ENCODE results near the gene TRAPPC2.
"Not testable (repeated sequence)": the region's sequence is repeated elsewhere in the genome, so short reads cannot be mapped to it uniquely, and the experiment has no call there.

The TRAPPC2 gene

DNA sequence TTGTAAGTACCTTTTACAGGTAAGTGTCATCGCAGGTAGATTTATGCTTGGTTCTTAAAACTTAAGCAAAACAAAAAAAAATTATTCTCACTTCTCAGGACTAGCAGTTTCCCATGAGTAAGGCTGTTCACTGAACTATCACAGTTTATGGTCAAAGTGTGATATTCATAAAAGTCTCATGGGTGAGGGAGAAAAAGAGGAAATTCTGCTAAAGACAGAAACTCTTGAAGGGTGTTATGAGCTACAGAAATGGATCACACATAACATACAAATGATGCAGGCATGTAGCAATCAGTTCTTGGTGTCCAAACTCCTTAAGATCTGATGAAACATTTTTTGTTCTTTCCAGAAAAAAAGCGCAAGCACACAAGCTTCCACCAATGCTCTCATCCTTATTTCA is 37.0 kb downstream of the TRAPPC2 start:
- DNase-seq, result no peak

DNA sequence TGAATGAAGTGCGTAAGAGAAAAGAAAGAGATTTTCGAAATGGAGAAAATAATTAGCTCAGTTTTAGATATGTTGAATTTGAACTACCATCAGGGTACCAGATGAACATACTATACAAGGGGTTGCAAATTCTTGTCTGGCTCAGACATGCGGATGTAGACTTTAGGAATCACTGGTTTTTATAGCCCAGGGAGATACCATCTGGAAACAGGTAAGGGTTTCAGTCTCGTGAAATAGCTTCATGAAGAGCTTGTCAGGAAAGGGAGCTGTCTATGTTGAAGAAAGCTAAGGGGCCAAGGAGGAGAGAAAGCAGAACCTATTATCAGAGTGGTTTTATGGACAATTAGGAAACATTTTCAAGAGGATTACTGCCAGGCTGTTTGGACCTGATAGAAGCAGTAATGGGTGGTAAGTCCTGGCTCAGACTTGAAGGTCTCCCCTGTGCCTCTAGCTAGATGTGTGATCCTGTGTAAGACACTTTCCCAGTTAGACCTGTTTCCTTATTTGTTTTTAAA is 38.8 kb downstream of the TRAPPC2 start:
- DNase-seq, result no peak

DNA sequence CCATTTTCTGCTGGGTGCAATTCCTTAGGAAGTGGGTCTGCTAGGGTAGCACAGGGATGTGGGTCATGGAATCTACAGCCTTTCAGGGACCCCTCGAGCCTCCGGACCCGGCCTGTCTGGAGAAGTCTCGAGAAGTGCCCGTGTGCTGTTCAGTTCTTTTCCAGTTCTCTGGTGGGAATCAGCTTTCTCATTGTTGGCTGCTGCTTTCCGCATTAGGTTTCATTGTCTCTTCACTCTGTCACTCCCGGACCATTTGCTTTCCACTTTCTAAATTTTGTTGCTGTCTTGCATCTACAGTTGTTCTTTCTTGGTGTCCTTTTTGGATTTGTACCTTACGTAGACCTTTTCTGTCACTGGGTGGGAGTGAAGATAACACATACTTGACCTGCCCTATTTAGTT is 39.4 kb downstream of the TRAPPC2 start:
- no peak for DNase-seq

DNA sequence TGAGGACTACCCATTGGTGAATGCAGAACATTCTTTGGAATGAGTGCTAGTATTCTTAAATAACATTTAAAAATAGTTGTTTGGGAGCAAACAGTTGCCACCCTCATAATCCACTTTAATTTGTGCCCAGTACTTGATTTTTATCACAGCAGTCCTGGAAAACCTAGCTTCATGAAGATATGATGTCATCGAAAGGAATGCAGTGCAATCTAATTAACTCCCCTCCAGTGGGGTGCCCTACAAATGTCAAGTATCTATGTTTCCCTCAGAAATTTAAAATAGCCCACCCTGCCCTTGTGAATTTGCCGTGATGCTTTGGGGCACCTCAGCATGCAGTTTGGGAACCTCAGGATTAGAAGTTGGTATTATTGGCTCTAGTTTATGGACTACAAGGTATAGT is 40.1 kb downstream of the TRAPPC2 start:
- DNase-seq, result no peak

DNA sequence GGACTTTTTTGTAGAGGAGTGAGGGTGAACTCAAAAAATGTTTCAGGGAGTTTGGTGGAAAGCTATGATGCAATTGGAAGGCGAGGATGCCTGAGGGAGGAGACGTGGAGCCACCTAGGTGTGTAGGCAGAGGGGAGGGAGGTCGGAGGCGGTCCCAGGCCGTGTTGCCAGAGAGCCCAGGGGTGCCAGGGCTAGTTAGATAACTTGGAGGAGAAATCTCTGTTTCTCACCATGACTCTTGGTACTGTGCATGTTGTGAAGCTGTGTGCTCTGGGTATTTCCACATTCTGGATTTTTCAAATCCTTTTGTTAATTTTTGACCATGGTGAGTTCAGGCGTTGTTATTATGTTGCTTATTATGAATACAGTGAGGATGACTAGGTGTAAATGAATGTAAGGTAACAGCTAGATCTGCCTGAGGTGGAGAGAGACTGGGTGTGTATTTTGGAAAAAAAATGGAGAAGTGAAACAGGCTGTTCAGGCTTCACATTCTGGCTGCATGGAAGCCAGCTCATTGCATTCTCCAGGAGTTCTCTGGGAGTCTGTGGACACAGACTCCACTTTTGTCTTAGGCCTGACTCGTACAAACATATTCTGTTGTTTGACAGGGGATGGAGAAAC is 41.0 kb downstream of the TRAPPC2 start:
- DNase-seq, result no peak

DNA sequence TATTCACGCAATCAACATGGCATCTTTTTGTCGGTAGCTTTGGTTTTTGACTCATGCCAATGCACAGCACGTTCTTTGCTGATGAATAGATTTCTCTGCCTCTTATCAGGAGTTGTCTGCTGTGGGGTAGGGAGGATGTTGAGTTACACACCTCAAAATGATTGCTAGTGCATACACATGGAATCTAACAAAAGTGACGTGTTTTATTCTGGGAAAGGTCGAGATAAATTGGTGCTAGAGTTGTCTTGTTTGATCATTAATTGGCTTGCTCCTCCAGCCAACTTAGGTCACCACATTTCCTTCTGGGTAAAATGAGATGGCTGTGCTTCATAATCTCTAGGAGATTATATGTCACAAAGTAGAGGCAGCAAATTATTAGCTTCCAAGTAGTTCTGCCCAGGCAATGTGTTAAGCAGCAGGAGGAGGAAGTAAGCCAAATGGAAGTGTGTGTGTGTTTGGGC is 41.6 kb downstream of the TRAPPC2 start:
- no peak for DNase-seq

DNA sequence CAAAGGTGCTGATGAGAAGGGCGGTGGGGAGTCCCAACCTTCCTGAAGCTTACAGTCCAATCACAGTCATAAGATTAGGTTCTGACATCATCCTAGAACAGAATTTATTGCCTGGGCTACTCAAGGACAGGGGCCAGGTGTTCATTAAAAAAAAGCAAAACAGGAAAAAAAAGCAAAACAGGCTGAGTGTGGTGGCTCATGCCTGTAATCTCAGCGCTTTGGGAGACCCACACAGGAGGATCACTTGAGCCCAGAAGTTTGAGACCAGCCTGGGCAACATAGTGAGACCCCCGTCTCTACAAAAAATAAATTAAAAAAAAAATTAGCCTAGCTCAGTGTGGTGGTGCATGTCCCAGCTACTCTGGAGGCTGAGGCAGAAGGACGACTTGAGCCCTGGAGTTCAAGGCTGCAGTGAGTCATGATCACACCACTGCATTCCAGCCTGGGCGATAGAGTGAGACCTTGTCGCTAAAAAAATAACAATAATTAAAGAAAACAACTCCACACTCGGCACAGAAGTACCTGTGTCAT is 42.5 kb downstream of the TRAPPC2 start:
- DNase-seq, result no peak

DNA sequence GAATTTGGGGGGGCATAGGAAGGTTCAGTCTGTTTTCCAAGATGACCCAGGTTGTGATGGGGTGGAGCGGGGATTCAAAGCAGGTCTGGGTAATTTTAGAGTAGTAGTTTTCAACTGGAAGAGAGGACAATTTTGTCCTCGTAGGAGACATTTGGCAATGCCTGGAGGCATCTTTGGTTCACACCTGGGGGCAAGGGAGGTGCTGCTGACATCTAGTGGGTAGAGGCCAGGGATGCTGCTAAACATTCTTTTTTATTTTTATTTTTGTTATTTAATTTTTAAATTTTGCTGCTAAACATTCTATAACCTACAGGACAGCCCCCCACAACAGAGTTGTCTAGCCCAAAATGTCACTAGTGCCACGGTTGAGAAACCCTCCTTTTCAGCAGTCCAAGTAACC is 43.6 kb downstream of the TRAPPC2 start:
- DNase-seq, result no peak

DNA sequence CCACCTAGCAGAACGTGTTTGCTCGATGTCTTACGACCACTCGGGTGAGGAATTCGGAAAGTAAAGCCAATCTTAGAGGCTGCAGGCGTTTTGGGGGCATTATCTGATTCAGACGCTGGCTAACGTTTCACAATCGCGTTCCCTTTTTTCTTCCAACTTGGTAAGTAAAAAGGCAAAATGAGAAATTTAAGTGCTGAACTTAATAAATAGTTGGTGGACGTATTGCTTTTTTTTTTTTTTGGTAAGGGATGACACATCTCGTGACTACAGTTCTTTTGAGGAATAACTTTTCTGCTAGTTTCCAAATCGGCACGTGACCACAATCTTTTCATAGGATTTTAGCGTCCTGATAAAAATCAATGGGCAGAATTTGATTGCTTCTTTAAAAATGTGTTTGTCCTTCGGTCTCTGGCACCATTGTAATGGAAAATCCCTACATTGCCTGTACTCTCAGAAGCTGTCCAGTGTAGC is 44.6 kb downstream of the TRAPPC2 start:
- no peak for DNase-seq

DNA sequence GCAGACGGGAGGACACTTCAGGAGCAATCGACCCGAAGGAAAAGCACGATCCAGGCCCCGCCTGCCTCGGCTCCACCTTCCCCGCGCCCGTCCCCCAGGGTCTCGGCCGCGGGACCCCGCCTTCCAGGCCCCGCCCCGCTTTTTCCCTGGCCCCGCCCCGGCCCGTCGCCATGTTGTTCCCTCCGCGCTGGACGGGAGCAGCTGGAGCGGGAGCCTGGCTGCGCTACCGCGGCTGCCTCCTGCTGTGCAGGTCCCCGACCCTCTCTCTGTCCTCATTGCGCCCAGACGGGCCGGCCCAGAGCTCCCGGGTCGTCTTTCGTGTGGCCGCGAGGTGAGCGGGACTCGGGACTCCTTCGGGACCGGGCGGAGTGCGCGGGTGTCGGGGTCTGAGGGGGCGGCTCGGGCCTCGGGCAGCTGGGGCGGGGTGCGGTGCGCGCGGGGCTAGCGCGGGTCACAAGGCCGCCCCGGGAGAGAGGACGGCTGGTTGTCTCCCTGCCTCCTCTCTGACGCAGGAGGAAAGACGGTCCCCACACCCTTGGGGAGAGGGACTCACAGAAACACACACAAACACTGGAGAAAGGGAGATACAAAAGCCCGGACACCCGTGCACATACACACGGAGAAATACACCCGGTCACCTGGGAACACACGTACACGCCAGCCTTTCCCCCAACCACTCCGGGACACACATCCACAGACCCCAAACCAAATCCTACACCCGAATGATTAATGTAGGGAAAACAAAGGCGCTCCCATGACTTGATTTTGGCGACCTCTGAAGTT is 45.3 kb downstream of the TRAPPC2 start, which contains the start of gene RAB9A:
Gene RAB9A (plus strand): TSS at position 171 of the 783 bp plus-strand sequence. CDS start 19,619 bp downstream, outside the sequence.
- DNase-seq, result peak; percentile 85

DNA sequence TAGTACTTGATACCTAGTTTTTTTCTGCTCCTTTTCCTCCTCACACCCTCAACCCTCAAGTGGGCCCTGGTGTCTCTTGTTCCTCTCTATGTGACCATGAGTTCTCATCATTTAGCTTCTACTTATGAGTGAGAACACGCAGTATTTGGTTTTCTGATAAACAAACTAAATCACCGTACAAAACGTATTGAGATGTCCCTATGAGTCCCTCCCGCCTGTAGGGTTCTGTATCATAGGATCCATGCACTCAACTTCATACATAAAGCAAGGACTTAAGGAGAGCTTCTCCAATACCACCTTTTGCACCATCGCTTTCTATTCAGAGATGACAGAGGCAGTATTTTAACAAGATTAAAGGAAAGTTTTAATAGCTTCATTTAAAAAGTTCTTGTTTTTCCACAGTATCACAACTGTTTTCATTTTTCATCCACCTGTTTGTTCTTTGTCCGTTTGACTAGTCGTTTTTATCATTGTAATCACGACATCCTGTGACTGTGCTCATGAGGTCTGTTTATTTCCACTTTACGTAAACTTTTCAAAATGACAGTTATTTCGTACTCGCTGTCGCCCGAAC is 45.9 kb downstream of the TRAPPC2 start:
- no peak for DNase-seq

DNA sequence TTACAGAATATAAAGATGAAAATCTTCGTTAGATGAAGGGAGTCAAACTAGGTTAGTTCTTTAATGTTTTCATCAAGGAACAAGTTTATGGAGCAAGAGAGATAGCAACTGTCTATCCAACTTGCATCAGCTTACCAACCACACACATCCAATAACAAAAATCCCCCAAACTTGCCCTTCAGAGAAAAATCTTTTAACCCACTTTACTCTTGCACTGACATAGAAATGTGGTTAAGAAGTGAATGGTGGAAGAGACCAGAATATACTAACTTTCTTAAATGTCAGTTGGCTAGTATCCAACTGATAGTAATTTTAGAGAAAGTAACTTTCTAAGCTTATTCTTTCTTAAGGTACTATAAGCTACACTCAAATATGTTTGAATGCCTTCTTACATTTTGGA is 47.2 kb downstream of the TRAPPC2 start:
- no peak for DNase-seq

DNA sequence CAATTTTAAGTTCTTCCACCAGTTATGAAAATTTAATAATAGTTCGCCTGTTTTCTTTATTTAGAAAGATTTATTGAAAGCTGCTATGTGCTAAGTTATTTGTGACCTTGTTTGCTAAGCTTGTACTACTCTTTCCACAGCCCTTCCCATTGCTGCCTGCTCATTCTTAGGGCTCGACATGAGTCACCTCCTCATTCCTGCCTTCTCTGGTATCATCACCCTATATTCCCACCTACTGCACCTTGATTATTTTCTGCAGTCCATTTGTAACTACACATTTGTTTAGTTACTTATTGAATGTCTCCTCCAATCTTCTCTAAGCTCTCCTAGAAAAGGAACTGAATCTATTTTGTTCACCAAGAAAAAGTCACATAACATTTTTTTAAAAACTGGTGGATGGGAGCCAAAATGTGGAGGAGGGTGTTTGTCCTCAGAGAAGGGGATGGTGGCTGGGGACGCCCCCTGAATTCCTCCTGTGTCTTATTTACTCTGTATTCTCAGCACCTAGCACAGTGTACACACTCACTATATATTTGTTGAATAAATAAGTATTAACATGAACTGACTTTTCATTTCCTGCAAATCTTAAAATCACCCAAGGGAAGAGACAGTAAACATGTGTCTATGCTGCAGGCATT is 49.2 kb downstream of the TRAPPC2 start:
- no peak for DNase-seq

DNA sequence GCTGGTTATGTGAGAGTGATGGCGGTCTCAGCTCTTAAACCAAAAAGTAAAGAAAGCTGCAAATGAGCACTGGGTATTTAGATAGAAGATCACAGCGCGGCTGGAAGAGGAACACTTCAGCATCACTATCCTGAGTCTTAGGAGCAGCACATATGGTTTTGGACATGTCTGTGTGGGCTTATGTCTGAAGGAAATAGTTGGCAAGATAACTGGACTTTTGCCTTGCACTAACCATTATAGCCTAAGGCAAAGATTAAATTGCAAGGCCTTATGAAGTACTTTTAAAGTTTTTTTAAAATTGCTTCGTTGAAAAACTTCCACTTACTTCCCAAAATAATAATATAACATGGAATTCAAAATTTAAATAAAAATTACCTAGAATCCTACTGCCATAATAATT is 50.1 kb downstream of the TRAPPC2 start:
- DNase-seq, result no peak

DNA sequence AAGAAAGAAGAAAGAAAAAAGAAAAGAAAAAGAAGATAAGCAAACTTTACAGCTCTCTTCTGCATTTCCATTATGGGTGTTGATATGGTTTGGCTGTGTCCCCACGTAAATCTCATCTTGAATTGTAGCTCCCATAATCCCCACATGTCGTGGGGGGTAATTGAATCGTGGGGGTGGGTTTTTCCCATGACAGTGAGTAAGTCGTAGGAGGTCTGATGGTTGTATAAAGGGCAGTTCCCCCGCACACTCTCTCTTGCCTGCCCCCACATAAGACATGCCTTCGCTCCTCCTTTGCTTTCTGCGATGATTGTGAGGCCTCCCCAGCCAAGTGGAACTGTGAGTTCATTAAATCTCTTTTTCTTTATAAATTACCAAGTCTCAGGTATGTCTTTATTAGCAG is 52.8 kb downstream of the TRAPPC2 start:
- DNase-seq, result no peak

DNA sequence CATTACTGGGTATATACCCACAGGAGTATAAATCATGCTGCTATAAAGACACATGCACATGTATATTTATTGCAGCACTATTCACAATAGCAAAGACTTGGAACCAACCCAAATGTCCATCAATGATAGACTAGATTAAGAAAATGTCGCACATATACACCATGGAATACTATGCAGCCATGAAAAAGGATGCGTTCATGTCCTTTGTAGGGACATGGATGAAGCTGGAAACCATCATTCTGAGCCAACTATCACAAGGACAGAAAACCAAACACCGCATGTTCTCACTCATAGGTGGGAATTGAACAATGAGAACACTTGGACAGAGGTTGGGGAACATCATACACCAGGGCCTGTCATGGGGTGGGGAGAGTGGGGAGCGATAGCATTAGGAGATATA is 54.7 kb downstream of the TRAPPC2 start:
- not testable (repeated sequence) for DNase-seq

DNA sequence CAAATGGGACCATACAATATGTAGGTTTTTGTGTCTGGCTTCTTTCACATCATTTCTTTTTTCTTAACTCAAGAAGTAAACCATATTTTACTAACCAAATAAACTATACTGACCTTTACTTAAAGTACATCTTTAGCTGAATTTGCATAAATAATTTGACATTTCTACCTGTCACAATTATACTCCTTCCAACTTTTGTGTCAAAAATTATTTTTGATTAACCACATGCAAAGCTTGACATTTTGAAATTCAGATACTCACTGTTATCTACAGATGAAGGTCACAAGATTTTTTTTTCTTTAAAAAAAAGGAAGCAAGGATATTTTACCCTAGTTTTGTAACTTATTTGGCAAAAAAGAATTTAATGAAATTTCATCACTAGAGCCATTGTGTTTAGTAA is 57.5 kb downstream of the TRAPPC2 start:
- no peak for DNase-seq

DNA sequence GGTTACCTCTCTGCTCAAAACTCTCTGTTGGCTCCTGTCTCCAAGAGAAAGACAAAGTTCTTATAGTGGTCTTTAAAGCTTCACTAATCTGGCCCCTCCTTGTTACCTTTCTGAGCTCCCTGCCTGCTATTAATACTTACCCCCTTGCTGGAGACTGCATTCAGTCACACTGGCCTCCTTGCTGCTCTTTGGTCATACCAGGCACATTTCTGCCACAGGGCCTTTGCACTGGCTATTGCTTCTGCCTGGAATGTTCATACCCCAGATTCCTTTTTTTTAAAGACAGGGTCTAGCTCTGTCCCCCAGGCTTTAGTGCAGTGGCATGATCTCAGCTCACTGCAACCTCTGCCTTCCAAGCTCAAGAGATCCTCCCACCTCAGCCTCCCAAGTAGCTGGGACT is 61.4 kb downstream of the TRAPPC2 start:
- no peak for DNase-seq

DNA sequence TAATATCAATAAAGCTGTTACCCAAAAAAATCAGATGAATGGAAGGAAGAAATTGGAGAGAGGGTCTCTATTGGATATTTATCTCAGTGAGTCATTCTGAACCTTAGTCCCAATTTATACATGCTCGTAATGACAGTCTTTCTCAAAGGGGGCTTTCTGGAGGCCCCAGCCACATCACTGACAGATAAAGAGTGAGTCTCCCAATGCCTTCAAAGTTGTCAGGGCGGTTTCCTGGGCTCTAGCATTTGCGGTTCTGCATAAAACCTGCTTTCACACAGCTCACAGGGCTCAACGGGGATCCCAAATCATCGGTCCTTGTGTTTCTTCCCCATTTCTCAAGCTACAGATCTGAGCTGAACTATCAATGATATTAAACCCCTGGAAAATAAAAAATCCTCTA is 64.2 kb downstream of the TRAPPC2 start:
- DNase-seq, result no peak

DNA sequence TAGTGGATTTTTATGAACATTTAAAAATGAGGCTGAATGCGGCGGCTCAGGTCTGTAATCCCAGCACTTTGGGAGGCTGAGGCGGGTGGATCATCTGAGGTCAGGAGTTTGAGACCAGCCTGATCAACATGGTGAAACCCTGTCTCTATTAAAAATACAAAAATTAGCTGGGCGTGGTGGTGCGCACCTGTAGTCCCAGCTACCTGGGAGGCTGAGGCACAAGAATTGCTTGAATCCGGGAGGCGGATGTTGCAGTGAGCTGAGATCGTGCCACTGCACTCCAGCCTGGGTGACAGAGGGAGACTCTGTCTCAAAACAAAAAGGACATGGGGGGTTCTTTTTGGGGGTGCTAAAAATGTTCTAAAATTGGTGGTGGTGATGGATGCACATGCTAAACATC is 64.7 kb downstream of the TRAPPC2 start:
- not testable (repeated sequence) for DNase-seq

DNA sequence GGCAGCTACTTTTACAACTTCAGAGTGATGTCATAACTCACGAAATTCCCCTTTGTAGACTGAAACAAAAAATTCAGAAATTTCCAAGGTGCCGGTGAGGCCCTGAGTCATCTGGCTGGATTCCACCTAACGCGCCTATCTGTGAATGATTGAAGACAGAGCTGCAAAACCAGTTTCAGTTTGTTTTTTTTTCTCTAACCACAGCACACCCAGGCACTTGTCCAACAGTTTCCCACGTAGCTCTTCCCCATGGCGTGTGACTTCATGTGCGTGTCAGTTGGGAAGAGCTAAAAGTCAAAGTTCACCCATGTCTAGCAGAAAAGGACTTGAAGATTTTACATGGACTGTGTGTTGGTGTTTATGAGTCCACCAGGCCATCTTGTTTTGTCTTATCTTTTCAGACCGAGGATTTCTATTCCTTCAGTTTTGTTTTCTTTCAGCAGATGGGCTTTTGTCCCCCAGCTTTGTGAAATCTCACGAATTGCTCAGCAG is 65.1 kb downstream of the TRAPPC2 start:
- peak; percentile 39 for DNase-seq

DNA sequence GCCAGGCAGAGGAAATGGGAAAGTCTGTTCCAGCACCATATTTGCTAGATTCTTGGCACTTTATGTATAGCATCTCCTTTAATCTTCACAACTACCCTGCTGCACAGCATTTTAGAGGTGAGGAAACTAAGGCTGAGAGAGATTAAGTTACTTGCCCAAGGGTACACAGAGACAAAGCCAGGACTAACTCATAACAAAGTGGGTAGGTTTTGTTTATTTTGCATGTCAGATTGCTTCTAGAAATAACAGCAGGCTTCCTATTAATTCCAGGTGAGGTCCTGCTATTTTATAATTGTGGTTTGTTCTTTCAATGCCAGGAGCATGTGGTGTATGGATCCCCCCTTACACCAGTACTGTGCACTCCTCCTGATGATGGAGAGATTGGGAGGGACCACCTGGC is 66.5 kb downstream of the TRAPPC2 start:
- DNase-seq, result no peak

DNA sequence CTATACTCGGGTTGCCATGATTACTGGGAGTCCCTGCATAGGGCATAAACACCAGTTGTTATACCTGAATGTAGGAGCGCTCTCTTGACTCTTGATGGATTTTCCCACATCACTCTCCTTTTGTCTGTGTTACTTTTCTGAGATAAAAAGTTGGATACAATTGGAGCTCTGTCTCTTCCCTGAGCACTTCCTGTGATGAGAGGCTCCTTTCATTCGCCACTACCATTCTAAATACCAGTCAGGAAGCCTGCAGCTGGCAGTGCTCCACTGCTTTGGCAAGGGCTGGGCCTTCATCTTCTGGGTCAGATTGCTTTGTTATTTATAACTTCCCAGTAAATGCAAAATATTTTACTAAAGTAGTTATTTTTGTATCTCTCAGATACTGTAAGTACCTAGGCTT is 67.6 kb downstream of the TRAPPC2 start:
- DNase-seq, result no peak

All from CD4-positive, alpha-beta T cell treated with Interleukin-6 for 4 hours (primary cell).